HEK293 (cell line): ENCODE results near the gene MID2.

Experiments
- CTCF ChIA-PET: fragments of 350-600 bp; formaldehyde crosslinking; extraction: SDS; loops from one replicate; lab custom pipeline; 2021; ENCODE audit warnings: antibody characterized with exemption; lab: Yijun Ruan, JAX
- POLR2A ChIA-PET: fragments of 300-600 bp; formaldehyde crosslinking; extraction: SDS; loops from one replicate; lab custom pipeline; 2020; ENCODE audit warnings: antibody characterized with exemption, inconsistent platforms; lab: Yijun Ruan, JAX
- H3K27ac ChIP-seq: fragments of 200-500 bp; sonication (Bioruptor generic); 2 replicates; pipeline ENCODE4 v1.5.1; 2014; ENCODE audit warnings: low read depth, low read length, control low read depth, inconsistent platforms; ENCODE audit errors: extremely low read depth
- H3K36me3 ChIP-seq, 2 experiments: fragments of 200-500 bp in 1 of 2; sonication (Bioruptor generic) in 1 of 2; 1 replicate in 1 of 2; 2 replicates in 1 of 2; pipeline ENCODE4 v1.5.1; 2014 to 2017; ENCODE audit warnings: inconsistent platforms in 2 of 2, low read length in 2 of 2; ENCODE audit not compliant: control insufficient read depth in 2 of 2, insufficient read depth in 1 of 2
- H3K4me1 ChIP-seq: fragments of 200-500 bp; sonication (Bioruptor generic); 2 replicates; pipeline ENCODE4 v1.5.1; 2014; ENCODE audit warnings: mild to moderate bottlenecking, low read length, inconsistent platforms; ENCODE audit not compliant: control insufficient read depth, insufficient read depth
- H3K4me3 ChIP-seq: 2 replicates; pipeline ENCODE4 v1.5.1; 2011; ENCODE audit warnings: low read depth, mild to moderate bottlenecking, control low read depth, low read length, moderate library complexity
- H3K9me3 ChIP-seq: fragments of 200-500 bp; sonication (Bioruptor generic); 2 replicates; pipeline ENCODE4 v1.5.1; 2014; ENCODE audit warnings: low read depth, low read length, inconsistent platforms; ENCODE audit not compliant: control insufficient read depth, insufficient read depth
- HIC1 ChIP-seq: fragments of 450-650 bp; formaldehyde crosslinking; IDR thresholded peaks from 2 replicates; pipeline ENCODE4 v1.5.1; 2016; ENCODE audit warnings: missing biosample characterization, missing genetic modification characterization
- PRDM10 ChIP-seq: fragments of 450-650 bp; formaldehyde crosslinking; IDR thresholded peaks from 2 replicates; pipeline ENCODE4 v1.5.1; 2016; ENCODE audit warnings: missing biosample characterization, missing genetic modification characterization
- TRIM28 ChIP-seq: IDR thresholded peaks from 2 replicates; pipeline ENCODE4 v1.6.1; 2011; ENCODE audit warnings: low read length, control low read depth, borderline replicate concordance
- YY2 ChIP-seq: fragments of 450-650 bp; formaldehyde crosslinking; IDR thresholded peaks from 2 replicates; pipeline ENCODE4 v1.5.1; 2016; ENCODE audit warnings: missing biosample characterization, missing genetic modification characterization
- ZEB2 ChIP-seq: fragments of 450-650 bp; formaldehyde crosslinking; IDR thresholded peaks from 2 replicates; pipeline ENCODE4 v1.5.1; 2016; ENCODE audit warnings: missing biosample characterization, missing genetic modification characterization
- ZNF10 ChIP-seq: fragments of 450-650 bp; formaldehyde crosslinking; IDR thresholded peaks from 2 replicates; pipeline ENCODE4 v1.5.1; 2017; ENCODE audit warnings: missing biosample characterization, missing genetic modification characterization
- ZNF121 ChIP-seq: fragments of 450-650 bp; formaldehyde crosslinking; IDR thresholded peaks from 2 replicates; pipeline ENCODE4 v1.5.1; 2016; ENCODE audit warnings: missing biosample characterization, missing genetic modification characterization
- ZNF132 ChIP-seq: fragments of 450-650 bp; formaldehyde crosslinking; IDR thresholded peaks from 2 replicates; pipeline ENCODE4 v1.5.1; 2017; ENCODE audit warnings: missing biosample characterization, missing genetic modification characterization, borderline replicate concordance
- ZNF155 ChIP-seq: fragments of 450-650 bp; formaldehyde crosslinking; IDR thresholded peaks from 2 replicates; pipeline ENCODE4 v1.5.1; 2016; ENCODE audit warnings: missing biosample characterization, missing genetic modification characterization
- ZNF280C ChIP-seq: fragments of 450-650 bp; formaldehyde crosslinking; IDR thresholded peaks from 2 replicates; pipeline ENCODE4 v1.5.1; 2016; ENCODE audit warnings: missing biosample characterization, missing genetic modification characterization
- ZNF280D ChIP-seq: fragments of 450-650 bp; formaldehyde crosslinking; IDR thresholded peaks from 2 replicates; pipeline ENCODE4 v1.5.1; 2016; ENCODE audit warnings: missing biosample characterization, missing genetic modification characterization
- ZNF366 ChIP-seq: fragments of 450-650 bp; formaldehyde crosslinking; conservative IDR thresholded peaks from 2 replicates; pipeline ENCODE4 v1.5.1; 2016; ENCODE audit warnings: missing biosample characterization, missing genetic modification characterization
- ZNF530 ChIP-seq: fragments of 450-650 bp; formaldehyde crosslinking; IDR thresholded peaks from 2 replicates; pipeline ENCODE4 v1.5.1; 2016; ENCODE audit warnings: low read depth, missing biosample characterization, missing genetic modification characterization
- ZNF558 ChIP-seq: fragments of 450-650 bp; formaldehyde crosslinking; IDR thresholded peaks from 2 replicates; pipeline ENCODE4 v1.5.1; 2016; ENCODE audit warnings: missing biosample characterization, missing genetic modification characterization
- ZNF626 ChIP-seq: fragments of 450-650 bp; sonication (Bioruptor Pico); formaldehyde crosslinking; IDR thresholded peaks from 2 replicates; pipeline ENCODE4 v1.5.1; 2018; ENCODE audit warnings: missing biosample characterization, missing genetic modification characterization, inconsistent platforms
- ZNF701 ChIP-seq: fragments of 450-650 bp; formaldehyde crosslinking; IDR thresholded peaks from 2 replicates; pipeline ENCODE4 v1.5.1; 2016; ENCODE audit warnings: missing biosample characterization, missing genetic modification characterization
- ZNF704 ChIP-seq: fragments of 450-650 bp; formaldehyde crosslinking; IDR thresholded peaks from 2 replicates; pipeline ENCODE4 v1.5.1; 2016; ENCODE audit warnings: missing biosample characterization, missing genetic modification characterization
- ZNF777 ChIP-seq: fragments of 450-650 bp; formaldehyde crosslinking; IDR thresholded peaks from 2 replicates; pipeline ENCODE4 v1.5.1; 2017; ENCODE audit warnings: missing biosample characterization, missing genetic modification characterization, borderline replicate concordance
- ZXDB ChIP-seq: fragments of 450-650 bp; formaldehyde crosslinking; IDR thresholded peaks from 2 replicates; pipeline ENCODE4 v1.5.1; 2016; ENCODE audit warnings: missing biosample characterization, missing genetic modification characterization

MID2 gene

GRCh38 chrX:107894038-107894437 is 68.4 kb downstream of the MID2 start (continued):
- TF ChIP-seq ZNF280D (tag by site-specific recombination) (0 out of 2 replicates have a peak, but pooled peaks have one; percentile 83), HIC1 (no peak), ZNF366 (tag by site-specific recombination) (no peak), ZNF704 (tag by site-specific recombination) (no peak), ZNF558 (tag by site-specific recombination) (0 out of 2 replicates have a peak, but pooled peaks have one; percentile 43), ZNF530 (tag by site-specific recombination) (peak; percentile 98), ZXDB (tag by site-specific recombination) (peak; percentile 17; the same call in 1 of the 2 replicates), TRIM28 (peak; percentile 100), ZEB2 (tag by site-specific recombination) (peak; percentile 32; the same call in 1 of the 2 replicates), ZNF626 (peak; percentile 5; the same call in 1 of the 2 replicates)

- TF ChIP-seq YY2 (tag by site-specific recombination) (no peak), ZNF777 (tag by site-specific recombination) (no peak), ZNF132 (no peak), ZNF155 (tag by site-specific recombination) (no peak), ZNF10 (tag by site-specific recombination) (no peak), ZNF121 (no peak), ZNF701 (tag by site-specific recombination) (no peak), PRDM10 (no peak), ZNF280C (tag by site-specific recombination) (no peak)
- no peak overlapping the region for H3K27ac ChIP-seq
- H3K4me3 ChIP-seq: no peak overlapping the region
- CTCF ChIA-PET: no interaction called here
- H3K36me3 ChIP-seq: peaks cover 0 to 27% of the 10 kb centered on the region in 2 experiments; a peak in 1 of 3 replicates
- POLR2A ChIA-PET: no interaction called here
- H3K4me1 ChIP-seq: no peaks in the 10 kb centered on the region
- no peaks in the 10 kb centered on the region for H3K9me3 ChIP-seq
Observed at GRCh38 chrX:107902721-107903120, 77.1 kb downstream of the MID2 start.
